HG02588 (cell line): ENCODE results near the gene NDRG4.
"Not testable (repeated sequence)": the region's sequence is repeated elsewhere in the genome, so short reads cannot be mapped to it uniquely, and the experiment has no call there.

Experiments used
- ATAC-seq: cut with Tn5 transposase; IDR thresholded peaks from one replicate; pipeline ENCODE4 v1.9.1; 2021; ENCODE audit warnings: mild to moderate bottlenecking, moderate library complexity; ENCODE audit not compliant: unreplicated experiment

Gene NDRG4

GRCh38 chr16:58464916-58465731 is 34.8 kb upstream of the NDRG4 start:
- no peak for ATAC-seq

DNA sequence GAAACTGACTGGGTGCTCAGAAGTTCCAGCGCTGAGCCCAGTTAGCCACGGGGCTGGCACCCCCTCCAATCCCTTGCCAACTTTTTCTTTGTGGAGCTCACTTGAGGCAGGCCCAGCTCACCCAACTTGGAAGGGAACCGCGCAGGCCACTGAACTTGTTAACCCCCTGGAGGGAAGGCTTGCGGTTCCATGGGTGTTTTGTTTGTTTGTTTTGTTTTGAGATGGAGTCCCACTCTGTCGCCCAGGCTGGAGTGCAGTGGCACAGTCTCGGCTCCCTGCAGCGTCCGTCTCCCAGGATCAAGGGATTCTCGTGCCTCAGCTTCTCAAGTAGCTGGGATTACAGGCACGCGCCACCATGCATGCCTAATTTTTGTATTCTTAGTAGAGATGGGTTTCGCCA is 34.1 kb upstream of the NDRG4 start:
- no peak for ATAC-seq

DNA sequence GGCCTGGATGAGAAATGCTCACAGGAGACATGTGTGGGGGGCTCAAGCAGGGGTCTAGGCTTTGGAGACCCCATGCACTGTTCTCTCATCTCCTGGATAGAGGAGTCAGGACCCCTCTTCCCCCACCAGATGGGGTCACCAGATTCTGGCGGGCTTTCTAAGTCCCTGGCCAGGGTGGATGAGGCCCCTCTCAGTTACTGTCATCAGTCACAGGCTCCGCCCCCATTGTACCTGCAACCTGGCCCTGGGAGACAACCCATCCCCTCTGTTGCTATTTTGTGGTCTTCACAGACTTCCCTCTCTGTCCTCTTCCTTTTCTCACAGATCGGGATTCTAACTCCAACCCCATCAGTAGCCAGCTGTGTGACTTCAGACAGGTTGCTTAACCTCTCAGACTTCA is 33.5 kb upstream of the NDRG4 start:
- no peak for ATAC-seq

DNA sequence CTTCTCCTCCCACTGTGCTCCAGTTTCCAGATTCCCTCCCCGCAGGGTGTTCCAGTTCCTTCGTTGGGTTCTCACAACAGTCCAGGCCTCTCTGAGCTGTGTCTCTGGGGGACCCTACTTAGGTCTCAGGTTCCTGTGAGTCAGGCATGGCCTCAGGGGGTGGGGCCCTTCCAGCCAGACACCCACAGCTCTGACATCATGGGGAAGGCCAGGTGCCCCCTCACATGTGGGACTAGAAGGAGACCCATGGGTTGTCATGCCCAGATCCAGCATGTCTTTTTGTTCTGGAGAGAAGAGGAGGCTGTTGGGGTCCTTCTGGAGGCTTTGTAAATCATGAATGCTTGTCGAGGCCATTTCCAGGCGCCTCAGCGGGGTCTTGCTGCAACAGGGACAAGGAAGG is 32.0 kb upstream of the NDRG4 start:
- no peak for ATAC-seq

DNA sequence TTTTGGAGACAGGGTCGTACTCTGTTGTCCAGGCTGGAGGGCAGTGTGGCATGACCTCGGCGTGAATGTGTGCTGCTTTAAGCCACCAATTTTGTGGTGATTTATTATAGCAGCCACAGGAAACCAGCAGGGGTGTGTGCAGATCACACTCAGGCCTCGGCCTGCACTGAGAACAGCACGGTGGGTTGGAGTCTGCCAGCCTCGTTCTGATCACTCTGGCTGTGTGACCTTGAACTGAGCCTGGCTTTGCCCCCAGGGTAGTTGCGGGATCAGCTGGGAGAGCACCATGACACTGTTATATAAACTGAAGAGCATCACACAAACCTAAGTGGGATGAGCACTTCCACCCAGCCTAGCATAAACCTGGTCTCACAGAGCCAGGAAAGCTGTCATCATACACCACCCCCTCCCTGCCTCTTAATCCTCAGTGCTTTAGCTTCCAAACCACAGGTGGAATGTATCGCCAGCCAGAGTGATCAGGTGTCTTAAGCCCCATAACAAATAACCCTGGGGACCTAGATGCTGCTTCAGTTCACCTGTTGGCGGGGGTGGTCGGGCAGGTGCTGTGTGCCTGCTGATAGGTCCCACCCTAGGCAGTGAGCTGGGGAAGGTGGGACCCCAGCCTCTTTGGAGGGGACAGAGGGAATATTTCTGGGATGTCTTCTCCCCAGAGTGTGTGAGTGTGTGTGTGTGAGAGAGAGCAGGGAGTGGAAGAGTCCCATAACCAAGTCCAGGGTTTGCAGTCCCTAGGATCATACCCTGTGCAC is 28.6 kb upstream of the NDRG4 start:
- no peak for ATAC-seq

- ATAC-seq: no peak
Measured at GRCh38 chr16:58472266-58472665, 27.7 kb upstream of the NDRG4 start.

DNA sequence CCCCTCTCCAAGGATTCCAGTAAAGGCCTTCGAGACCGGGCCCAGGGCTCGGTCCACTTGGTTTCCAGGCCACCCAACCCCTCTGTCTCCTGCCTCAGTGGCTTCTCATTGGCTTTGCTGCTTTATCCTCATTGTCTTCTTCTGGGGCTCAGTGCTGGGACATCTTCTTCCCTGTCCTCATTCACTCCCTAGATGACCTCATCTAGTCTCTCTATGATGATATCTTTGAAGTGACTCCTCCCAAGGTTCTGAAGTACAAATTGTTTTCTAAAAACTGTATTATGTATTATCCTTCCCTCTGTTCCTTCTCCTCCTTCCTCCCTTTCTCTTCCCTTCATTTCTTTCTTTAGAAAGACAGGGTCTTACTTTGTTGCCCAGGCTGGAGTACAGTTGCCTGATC is 27.1 kb upstream of the NDRG4 start:
- ATAC-seq: no peak

GRCh38 chr16:58474296-58474695 is 25.6 kb upstream of the NDRG4 start:
- no peak for ATAC-seq

DNA sequence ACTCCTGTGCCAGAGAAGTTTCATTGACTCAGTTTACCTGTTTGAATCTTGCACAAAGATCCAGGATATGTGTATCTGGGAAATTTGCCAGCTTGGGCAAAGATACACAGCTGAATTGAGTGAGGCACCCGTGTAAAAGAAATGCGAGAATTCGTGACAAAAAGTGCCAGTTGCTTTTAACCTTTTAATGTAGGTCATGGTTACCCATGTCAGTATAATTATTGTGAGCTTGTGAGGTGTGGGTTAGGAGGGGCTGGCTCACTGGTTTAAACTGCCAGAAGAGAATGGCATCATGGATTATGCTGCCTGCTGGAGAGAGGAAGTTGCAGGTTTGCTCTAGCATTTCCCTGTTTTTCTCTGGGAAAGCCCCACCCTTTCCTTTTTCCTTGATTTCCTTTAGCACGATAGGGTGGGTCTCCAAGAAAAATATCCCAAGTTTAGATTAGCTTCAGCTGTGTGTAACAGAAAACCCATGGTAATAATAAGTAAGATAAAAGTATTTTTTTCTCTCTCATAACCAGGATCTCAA is 24.8 kb upstream of the NDRG4 start:
- ATAC-seq: no peak

- ATAC-seq: no peak
Measured at GRCh38 chr16:58476791-58477190, 23.2 kb upstream of the NDRG4 start.

- ATAC-seq: no peak
Measured at GRCh38 chr16:58478427-58478826, 21.5 kb upstream of the NDRG4 start.

- no peak for ATAC-seq
Measured at GRCh38 chr16:58481226-58481869, 18.6 kb upstream of the NDRG4 start.

DNA sequence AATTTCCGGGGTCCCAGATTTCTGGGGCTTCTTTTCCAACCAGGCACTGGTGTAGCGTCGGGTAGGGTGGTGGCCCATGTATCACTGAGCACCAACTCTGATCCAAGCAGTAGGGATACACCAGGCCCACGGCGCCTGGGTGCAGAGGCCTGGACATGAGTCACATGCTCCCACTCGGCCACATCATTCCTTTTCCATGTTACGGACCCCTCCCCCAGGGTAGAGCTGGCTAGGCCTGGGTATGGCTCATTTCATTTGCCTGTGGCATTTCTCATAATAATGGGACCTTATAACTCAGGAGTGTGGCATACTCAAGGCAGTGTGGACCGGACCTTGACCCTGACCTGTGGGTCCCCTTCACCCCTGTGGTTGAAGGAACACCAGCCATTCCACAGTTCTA is 18.0 kb upstream of the NDRG4 start:
- ATAC-seq: no peak

- no peak for ATAC-seq
Measured at GRCh38 chr16:58485184-58485887, 14.6 kb upstream of the NDRG4 start.

- ATAC-seq: peak; percentile 78
Measured at GRCh38 chr16:58487566-58488351, 12.2 kb upstream of the NDRG4 start.

- ATAC-seq: no peak
Measured at GRCh38 chr16:58488531-58488930, 11.4 kb upstream of the NDRG4 start.

DNA sequence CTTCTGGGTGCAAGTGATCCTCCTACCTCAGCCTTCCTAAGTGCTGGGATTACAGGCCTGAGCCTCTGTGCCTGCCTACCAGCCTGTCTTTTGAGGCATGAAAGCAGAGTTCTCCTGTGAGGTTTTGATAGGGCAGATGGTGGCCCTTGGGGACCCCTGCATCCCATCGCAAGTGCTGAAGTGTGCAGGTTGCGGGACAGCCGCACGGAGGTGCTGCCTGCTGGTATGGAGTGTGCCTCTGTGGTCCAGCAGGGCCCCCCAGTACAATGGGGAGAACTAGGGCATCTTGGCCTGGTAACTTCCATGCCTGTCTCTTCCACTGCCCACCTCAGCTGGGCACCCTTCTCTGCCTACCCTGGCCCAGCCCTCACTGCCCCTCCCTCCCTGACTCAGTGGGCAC is 9.9 kb upstream of the NDRG4 start:
- no peak for ATAC-seq

DNA sequence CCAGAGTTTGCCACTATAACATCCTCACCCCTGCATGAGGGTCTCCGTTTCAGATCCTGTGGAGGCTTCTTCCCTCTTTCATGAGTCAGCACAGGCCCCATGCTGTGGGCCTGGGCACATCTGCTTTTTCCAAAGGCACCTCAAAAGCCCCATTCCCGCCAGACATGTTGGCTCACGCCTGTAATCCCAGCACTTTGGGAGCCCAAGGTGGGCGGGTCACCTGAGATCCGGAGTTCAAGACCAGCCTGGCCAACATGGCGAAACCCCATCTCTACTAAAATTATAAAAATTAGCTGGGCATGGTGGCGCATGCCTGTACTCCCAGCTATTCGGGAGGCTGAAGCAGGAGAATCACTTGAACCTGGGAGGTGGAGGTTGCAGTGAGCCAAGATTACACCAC is 9.4 kb upstream of the NDRG4 start:
- ATAC-seq: not testable (repeated sequence)

- ATAC-seq: no peak
Measured at GRCh38 chr16:58492066-58492465, 7.9 kb upstream of the NDRG4 start.

DNA sequence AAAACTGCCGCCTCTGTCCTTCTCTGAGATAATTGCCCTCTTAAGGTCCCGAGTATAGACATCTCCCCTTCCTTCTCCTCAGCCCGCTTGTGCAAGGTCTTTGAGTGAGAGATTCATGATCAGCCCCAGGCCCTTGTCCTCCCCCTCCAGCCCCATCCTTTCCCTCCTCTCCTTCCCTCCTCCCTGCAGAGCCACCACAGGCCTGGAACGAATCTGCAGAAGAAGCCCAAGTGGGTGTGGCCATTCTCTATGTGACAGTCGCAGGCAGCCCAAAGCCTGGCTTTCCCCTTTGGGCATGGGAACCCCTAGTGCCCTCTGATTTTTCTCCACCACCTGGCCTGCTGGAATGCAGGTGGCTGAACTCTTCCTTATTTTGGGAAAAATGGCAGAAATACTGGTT is 7.2 kb upstream of the NDRG4 start:
- ATAC-seq: no peak
